Stimulated activated CD8-positive, alpha-beta memory T cell treated with anti-CD3 and anti-CD28 coated beads, Interleukin-7, amount 100 ng/mL, for 24 hours (primary cell): ENCODE data around the gene RNF38.
"Not testable (repeated sequence)": the region's sequence is repeated elsewhere in the genome, so short reads cannot be mapped to it uniquely, and the experiment has no call there.

Experiments used
- DNase-seq: peaks from one replicate; pipeline ENCODE4 v3.0.0-alpha.2; 2020; ENCODE audit warnings: low read depth

RNF38 gene

DNA sequence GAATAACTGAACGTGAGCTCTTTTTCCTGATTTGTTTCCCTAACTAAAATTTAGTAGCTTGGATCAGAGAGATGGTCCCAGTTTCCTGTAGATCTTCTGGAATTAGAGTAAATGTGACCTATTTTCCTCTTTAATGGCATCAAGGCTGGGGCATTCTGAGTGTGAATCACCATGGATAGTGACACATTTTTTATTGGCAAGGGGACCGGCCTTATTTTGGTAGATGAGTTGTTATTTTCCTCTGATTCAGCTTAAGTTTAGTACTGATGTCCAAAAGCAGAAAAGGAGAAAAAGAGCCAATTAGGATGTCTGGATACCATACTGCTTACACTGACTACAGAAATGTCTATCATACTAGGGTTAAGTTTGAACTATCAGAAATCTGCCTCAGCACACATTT lies 68.1 kb downstream of the RNF38 start:
- no peak for DNase-seq

DNA sequence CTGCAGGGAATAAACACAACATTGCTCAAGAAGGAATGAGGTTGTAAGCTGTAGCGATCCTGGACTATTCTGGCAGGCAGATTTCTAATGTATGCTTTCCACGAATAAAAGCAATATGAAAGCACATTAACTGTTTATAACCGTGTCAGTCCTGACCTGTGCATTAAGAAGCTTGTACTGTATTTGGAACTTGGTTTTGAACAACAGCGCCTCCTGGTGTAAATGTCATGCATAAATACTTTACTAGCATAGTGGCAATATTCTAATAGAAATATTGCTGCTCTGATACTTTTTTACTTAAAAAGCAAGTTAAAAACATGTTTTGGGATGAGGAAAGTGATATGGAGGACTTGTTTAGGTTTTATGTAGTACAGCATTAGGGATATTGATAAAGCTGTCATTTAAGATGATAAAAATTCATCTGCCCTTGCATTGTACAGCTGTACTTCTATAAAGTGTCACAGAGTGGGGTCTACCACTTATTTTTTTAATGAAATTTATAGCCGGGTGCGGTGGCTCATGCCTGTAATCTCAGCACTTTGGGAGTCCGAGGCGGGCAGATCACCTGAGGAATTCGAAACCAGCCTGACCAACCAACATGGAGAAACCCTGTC lies 71.2 kb downstream of the RNF38 start:
- DNase-seq = no peak

DNA sequence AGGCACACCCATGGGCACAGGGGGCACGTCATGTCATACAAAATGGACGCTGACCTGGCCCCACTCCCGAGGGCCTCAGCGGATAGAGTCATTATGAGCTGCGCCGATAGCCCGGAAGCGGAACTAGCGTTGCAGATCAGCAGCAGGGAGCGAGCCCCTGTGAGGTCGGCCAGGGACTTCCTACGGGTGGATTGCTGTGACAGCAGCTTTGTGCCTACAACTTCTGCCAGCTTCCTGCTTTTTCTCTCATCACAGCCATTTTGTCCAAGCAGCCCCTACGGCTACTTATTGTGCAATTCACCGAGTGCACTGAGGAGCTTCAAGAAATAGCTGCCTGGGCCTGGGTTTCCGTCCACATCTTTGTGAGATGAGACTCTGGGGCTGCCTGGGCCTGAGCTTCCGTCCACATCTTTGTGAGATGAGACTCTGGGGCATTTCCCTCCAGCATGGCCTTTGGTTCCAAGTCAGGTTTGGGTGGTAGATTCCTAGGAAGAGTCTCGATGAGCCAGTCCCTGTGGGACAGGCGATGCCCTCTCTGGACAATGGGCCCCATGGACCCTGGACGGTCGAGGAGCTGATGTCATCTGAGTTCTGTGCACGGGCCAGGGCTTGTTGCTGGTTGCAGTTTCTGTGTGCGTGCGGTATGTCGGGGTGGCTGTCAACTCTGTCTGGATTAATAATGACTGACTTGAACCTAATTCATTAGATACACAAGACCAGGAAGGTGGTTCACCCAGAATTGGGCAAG lies 74.8 kb downstream of the RNF38 start:
- DNase-seq = no peak

DNA sequence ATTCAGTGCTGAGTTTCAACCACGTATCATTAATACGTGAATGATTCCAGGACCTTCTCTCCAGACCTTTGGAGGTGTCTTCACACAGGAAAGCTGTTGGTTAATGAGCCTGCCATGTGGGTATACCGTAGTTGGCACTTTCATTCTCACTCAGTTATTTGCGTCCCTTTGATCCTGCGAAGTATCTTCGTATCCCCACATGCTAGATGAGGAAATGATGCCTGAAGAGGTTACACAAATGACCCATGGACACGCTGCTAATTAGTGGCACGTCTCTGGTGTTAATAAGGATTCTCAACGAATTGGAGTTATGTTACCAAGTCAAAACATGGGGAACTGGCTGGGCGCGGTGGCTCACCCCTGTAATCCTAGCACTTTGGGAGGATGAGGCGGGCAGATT lies 76.1 kb downstream of the RNF38 start:
- no peak for DNase-seq

DNA sequence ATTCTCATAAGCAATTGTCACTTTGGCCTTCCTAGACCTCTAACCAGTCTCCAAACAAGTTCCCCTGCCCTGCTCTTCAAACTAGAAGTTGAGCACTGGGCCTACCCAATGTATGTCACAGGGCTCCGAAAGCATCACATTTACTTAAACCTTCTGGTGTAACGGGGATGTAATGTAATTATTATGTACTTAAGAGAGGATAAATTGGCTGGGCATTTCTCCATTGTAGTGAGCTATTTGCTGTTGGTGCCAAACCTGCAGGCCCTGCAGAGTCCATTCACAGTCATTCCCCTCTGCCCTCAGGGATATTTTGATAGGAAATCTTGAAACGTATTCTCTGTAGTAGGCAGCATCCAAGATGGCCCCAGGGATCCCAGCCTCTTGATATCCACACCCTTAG lies 77.6 kb downstream of the RNF38 start:
- DNase-seq = no peak

DNA sequence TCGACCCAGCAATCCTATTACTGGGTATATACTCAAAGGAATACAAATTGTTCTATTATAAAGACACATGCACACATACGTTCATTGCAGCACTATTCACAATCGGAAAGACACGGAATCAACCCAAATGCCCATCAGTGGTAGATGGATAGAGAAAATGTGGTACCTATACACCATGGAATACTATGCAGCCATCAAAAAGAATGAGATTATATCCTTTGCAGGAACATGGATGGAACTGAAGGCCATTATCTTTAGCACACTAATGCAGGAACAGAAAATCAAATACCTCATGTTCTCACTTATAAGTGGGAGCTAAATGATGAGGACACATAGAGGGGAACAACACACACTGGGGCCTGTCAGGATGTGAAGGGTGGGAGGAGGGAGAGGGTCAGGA lies 78.2 kb downstream of the RNF38 start:
- not testable (repeated sequence) for DNase-seq

DNA sequence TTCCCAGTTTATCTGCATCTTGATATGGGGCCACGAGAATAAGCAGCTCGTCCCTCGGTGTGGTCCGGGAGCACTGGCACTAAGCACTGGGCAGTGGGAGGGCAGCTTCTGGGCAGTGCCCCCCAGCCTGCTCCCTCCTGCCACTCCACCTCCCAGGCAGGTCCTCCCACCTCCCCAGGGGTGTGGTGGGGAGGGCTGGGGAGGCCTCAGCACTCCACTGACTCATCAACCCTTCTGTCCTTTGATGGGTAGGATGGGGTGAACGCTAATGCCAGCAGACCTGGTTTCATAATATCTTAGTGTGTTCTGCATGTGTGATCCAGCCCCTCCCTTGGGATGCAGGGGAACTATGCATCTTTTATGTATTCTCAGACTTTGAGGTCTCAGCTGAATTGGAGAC lies 79.6 kb downstream of the RNF38 start:
- no peak for DNase-seq

DNA sequence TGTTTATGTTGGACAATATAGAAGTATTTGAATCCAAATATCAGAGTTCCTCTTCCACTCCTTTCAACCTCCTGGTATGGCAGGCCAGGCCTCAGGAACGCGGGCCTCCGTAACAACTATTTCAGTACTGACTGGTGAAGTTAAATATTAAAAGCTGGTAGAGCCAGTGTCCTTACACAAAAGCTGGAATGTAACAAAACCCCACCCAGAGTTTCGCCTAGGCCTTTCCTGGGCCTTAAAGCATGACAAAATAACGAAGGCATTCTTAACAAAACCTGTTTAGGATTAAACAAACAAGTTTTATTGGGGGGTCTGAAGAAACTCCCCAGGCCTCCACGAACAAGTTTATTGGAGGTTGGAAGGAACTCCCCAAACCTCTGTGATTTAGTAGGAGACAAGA lies 80.3 kb downstream of the RNF38 start:
- no peak for DNase-seq

DNA sequence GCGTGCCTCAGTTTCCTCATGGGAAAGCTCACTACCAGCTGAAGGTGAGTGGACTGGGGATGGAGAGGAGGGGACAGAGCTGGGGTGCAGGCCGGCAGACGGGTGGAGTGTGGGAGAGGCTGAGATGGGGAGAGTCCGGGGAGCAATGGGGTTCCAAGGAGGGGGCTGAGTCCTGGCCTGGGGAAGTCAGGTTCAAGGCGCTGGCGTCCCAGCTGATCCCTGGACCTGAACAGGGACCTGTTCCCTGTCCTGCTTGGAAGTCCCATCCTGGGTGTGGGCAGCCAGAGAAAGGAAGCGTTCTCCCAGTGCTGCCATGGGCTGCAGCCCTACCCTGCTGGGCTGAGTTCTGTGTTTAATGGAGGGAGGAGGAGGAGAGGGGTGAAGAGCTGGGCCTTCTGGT lies 80.9 kb downstream of the RNF38 start:
- DNase-seq = no peak

DNA sequence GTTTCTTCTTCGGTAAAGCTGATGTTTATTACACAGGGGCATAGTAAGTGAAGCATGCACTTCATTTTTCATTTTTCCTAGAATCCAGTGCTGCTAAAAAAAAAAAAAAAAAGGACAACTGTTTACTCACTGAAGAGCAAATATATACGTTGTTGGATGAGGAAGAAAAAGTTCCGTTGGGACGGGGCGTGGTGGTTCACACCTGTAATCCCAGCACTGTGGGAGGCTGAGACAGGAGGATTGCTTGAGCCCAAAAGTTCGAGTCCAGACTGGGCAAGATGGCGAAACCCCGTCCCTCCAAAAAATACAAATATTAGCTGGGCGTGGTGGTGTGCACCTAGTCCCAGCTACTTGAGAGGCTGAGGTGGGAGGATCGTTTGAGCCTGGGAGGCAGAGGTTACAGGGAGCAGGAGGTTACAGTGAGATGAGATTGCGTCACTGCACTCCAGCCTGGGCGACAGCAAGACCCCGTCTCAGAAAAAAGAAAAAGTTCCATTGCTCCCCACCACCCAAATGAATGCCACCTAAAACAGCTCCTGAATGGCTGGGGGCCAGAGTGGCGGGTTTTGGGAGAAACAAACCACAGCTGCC lies 81.8 kb downstream of the RNF38 start:
- no peak for DNase-seq

DNA sequence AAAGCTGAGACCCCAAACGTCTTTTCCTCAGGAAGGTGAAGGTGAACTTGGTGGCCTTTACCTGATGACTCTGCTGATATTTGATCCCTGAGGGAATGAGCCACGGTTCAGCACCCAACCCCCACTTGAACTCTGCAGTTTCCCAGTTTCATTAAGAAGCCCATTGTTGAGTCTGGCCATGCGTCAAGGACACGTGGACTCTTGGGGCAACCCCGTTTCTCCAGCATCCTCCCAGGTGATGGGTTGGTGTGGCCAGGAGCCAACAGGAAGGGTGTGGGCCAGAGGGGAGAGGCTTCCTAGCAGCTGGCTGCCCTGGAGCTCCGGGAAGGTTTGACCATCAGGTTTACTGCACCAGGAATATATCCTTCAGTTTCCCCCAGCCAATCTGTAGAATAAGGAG lies 82.3 kb downstream of the RNF38 start:
- no peak for DNase-seq

DNA sequence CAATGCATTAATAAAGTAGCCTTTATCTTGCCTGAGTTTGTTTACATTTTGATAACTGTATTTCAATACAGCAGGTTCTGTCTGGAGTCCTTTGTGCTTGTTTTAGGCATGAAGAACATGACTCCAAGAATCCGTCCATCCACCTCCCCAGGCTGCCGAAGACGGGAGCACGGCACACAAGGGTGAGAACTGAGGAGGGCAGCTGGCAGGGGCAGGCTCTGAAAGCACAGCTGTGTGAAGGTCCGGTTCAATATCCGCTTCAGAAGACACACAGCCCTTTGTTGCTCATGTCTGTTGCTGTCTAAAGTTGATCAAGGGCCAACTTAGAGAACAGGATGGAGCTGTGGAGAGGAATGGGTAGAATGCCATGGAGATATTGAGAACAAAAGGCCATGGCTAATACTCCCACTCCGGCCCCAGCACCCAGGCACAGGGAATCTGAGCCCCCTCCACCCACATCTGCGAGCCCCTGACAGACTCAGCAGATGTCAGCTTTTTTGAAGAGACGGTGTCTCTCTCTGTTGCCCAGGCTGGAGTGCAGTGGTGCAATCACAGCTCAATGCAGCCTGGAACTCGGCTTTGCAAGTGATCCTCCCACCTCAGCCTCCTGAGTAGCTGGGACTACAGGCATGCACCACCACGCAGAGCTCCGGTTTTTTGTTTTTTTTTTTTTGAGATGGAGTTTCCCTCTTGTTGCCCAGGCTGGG lies 83.3 kb downstream of the RNF38 start:
- DNase-seq = no peak

DNA sequence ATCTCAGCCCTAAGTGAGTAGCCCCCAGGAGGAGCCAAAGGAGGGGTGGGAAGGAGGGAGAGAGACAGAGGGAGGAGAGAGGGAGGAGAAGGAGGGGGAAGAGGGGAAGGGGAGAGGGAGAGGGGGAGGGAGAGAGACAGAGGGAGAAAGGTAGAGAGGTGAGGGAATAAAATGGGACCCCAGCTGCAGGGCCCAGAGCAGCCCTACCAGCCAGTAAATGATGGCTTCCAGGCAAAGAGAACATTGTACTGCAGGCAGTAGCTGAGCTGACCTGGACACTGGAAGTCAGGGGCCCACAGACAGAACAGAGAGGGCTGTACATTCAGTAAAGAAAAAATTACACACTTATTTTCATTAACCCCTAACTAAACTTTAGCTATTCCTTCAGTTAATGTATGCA lies 84.0 kb downstream of the RNF38 start:
- no peak for DNase-seq

DNA sequence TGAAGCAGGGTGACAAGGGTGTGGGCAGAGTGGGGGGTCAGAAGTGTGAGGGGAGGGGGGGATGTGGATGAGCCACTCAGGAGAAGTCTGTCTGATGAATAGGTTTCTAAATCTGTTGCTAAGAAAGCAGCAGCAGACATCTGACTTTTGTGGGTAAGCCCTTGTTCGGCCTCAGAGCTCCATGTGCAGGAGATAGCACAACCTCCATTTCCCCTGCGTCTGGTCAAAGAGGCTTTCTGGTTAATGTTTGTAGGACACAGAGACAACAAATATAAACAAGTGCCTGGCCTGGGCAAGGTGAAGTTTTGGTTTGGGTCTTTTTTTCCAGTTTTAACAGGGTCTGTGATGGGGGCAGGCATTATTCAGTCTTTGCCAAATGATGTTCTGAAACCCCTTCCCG lies 84.8 kb downstream of the RNF38 start:
- DNase-seq = no peak

DNA sequence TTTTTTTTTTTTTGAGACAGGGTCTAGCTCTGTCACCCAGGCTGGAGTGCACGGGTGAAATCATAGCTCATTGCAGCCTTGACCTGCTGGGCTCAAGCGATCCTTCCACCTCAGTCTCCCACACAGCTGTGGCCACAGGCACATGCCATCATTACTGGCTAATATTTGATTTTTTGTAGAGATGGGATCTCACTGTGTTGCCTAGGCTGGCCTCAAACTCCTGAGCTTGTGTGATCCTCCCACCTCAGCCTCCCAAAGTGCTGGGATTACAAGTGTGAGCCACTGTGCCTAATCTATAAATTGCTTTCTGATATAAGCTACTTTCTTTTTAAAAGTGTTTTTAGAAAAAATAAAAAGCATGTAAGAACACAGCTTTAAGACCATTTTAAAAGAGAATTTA lies 85.3 kb downstream of the RNF38 start:
- DNase-seq = no peak

DNA sequence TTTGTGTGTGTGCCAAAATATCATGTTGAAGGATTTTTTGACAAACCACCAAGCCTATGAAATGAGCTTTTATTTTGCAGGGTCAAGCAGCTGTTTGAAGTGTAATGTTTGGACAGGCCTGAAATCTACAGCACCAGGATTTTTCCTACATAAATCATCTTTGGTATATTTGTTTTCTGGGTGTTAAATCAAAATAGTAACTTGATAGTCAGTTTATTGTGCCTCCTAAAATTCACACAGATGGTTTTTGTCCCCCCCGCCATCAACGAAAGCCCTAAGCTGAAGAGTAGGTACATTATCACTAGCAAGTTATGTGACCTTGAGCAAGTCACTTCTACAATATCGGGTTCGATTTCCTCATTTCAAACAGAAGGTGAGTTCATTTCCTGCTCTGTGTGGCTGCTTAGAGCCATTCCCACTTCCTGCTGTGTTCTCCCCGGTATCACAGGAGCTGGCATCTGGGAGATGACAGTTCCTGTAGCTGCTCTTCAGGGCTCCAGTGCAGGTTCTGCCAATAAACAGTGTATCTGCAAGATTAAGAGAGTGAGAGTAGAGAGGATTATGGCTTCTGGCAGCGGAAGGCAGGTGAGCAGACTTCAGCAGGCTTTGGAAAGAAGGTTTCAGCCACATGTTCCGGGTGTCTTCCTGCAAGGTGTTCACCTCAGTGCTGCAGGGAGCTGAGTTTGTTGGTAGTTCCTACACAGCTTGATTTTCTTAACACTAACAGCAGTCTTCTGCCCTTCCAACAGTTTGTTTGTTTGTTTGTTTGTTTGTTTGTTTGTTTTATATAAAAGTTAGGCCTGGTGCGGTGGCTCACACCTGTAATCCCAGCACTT lies 93.4 kb downstream of the RNF38 start:
- DNase-seq = no peak

DNA sequence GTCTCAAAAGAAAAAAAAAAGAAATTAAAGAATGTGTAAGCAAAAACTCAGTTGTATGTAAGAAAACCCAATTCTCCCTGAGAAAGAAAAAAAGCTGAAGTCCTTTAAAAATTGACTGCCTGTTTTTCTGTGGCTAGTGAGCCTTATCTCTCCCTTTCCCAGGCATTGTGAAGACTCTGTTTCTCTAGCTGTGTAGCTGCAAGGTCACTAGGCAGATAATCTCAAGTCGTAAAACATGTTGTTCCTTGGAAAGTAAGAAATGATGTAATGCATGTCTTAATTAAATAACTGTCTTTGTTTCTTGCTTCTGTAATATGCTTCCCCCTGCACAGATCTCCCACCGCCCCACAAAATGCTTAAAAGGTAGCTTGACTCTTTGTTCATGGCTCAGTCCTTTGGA lies 95.7 kb downstream of the RNF38 start:
- DNase-seq = not testable (repeated sequence)

DNA sequence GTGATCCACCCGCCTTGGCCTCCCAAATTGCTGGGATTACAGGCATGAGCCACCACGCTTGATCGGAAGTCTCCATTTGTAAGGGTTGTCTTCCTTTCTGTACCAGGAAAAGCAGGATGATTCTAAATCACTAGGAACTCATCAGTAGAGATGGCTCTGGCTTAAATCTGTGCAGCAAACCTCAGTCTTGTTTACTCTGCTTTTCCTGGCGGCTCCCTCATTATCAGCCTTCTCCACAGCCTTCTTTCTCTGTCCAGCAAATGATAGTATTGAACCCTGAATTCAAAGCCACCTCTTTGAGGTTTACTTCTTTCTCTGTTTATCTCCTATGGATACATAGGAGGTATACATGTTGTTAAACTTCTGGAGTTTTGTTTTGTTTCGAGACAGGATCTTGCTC lies 98.8 kb downstream of the RNF38 start:
- DNase-seq = no peak

DNA sequence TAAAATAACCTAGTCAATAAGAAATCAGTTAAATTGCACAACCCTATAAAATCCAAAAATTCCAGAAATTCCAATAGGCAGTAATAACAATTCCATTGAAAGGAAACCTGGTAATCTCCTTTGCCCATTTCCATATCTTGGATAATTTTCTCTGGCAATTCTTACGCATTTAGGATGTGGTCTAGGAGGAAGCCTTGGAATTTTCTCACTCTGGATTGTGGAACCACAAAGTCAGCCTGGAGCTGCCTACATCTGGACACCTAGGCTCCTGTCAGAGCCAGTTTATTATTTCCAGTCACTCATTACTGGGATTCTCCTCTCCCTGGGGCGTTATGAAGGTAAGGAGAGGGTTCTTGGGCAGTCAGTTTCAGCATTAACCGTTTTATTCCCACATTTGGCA lies 101.5 kb downstream of the RNF38 start:
- DNase-seq = no peak

DNA sequence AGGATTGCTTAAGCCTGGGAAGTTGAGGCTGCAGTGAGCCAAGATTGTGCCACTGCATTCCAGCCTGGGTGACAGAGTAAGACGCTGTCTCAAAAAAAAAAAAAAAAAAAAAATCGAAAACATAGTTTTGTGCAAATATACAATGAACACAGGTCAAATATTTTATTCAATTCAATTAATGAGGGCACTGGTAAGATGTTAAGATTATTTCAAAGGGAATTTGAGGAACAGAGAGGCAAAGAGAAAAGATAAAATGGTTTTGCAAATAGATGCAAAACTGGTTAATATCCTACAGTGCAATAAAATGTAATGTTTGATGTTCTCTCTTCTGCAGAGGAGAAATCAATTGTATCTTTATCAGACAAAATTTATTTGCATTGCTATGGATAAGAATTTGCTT lies 102.3 kb downstream of the RNF38 start:
- DNase-seq = no peak

DNA sequence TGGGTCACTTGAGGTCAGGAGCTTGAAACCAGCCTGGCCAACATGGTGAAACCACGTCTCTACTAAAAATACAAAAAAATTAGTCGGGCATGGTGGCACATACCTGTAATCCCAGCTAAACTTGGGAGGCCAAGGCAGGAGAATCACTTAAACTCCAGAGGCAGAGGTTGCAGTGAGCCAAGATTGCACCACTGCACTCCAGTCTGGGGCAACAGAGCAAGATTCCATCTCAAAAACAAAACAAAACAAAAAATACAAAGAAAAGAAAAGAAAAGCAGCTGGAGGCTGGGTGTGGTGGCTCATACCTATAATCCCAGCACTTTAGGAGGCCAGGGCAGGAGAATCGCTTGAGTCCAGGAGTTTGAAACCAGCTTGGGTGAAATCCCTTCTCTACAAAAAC lies 105.1 kb downstream of the RNF38 start:
- not testable (repeated sequence) for DNase-seq

DNA sequence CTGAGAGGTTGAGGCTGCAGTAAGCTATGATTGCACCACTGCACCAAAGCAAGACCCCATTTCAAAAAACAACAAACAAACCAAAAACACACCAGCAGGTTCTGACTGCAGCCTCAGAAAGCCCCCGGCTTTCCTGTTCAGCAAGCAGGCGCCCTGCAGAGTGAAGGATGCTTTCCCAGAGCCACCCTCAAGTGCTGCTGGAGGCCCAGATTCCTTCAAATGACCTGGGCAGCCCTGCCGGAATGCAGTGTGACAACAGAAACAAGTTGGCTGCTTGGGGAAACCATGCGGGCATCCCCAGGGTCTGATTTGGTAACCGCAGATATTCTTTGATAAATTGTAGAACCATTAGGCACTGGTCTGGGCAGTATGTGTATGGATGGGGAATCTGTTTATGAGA lies 106.2 kb downstream of the RNF38 start:
- no peak for DNase-seq
